ENCODE results near the gene TRIM40.

The TRIM40 gene

DNA sequence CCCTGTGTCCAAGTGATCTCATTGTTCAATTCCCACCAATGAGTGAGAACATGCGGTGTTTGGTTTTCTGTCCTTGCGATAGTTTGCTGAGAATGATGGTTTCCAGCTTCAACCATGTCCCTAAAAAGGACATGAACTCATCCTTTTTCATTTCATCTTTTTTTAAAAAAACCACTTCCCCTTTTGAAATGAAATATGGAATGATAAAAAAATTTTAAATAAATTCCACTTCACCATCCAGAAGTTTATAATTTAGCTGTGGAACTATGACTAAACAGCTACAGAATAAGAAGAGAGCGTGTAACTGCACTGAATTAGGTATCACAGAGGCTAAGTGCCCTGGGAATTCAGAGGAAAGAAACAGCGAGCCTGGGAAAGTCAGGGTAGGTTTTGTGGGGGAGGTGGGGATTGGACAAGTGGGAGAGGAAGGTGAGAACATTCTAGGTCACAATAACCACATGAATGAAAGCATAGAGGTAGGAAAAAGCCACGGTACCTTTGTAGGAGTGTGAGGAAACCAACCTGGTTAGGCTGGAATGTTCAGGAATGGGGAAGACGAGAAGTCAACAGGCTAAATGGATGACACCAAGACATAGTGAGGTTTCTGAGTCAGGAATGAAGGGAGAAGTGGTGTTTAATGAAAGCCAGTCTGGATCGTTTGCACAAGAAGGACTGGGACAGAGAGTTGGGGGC is 14.1 kb downstream of the TRIM40 start:
- TF ChIP-seq NFIC (IDR thresholded peaks at IDR 0.05) (no peak), RAD21 (IDR thresholded peaks at IDR 0.05; ENCODE audit: low read depth) (no peak), TAF1 (IDR thresholded peaks at IDR 0.05; ENCODE audit: low read depth) (no peak), TCF12 (IDR thresholded peaks at IDR 0.05; ENCODE audit: low read depth) (no peak), CEBPB (IDR thresholded peaks at IDR 0.05) (no peak)
- TF ChIP-seq, protein P1, sequence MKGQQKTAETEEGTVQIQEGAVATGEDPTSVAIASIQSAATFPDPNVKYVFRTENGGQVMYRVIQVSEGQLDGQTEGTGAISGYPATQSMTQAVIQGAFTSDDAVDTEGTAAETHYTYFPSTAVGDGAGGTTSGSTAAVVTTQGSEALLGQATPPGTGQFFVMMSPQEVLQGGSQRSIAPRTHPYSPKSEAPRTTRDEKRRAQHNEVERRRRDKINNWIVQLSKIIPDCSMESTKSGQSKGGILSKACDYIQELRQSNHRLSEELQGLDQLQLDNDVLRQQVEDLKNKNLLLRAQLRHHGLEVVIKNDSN (IDR thresholded peaks at IDR 0.05): no peak
- TF ChIP-seq, protein P2, sequence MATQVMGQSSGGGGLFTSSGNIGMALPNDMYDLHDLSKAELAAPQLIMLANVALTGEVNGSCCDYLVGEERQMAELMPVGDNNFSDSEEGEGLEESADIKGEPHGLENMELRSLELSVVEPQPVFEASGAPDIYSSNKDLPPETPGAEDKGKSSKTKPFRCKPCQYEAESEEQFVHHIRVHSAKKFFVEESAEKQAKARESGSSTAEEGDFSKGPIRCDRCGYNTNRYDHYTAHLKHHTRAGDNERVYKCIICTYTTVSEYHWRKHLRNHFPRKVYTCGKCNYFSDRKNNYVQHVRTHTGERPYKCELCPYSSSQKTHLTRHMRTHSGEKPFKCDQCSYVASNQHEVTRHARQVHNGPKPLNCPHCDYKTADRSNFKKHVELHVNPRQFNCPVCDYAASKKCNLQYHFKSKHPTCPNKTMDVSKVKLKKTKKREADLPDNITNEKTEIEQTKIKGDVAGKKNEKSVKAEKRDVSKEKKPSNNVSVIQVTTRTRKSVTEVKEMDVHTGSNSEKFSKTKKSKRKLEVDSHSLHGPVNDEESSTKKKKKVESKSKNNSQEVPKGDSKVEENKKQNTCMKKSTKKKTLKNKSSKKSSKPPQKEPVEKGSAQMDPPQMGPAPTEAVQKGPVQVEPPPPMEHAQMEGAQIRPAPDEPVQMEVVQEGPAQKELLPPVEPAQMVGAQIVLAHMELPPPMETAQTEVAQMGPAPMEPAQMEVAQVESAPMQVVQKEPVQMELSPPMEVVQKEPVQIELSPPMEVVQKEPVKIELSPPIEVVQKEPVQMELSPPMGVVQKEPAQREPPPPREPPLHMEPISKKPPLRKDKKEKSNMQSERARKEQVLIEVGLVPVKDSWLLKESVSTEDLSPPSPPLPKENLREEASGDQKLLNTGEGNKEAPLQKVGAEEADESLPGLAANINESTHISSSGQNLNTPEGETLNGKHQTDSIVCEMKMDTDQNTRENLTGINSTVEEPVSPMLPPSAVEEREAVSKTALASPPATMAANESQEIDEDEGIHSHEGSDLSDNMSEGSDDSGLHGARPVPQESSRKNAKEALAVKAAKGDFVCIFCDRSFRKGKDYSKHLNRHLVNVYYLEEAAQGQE (IDR thresholded peaks at IDR 0.05; ENCODE audit: low read depth): no peak

DNA sequence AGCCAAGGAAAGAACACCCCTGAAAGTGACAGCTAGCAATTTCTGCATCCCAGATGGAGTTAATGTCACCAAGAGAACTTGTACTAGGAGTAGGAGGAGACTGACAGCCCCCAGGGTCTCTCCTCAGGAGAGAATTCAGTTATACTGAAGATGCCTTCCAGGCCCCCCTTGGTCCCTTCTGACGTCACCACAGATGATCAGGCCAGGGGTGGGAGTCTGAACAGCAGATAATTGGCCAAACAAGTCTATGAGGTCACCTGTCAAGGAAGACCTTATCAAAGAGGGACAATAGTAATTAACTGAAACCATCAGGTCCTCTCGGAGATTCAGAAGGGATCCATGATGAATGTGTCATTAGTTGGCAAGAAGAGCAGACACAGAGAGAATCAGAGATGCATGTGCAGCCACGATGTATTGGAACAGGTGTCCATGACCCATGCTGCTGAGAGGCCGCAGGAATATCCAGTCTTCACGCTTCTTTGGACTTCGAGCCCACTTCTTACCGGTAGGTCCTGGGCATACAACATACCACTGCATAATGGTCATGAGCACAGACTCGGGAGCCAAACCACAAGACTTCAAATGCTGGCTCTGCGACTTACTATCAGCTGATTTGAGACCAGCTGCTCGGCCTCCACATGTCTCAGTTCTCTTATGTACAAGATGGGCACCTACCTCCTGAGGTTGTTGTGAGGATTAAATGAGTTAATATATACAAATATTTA is 14.9 kb downstream of the TRIM40 start:
- no peak for TF ChIP-seq RAD21 (IDR thresholded peaks at IDR 0.05; ENCODE audit: low read depth)
- no peak for TF ChIP-seq CREB1 (IDR thresholded peaks at IDR 0.05; ENCODE audit: low read depth)
- TF ChIP-seq, protein P2 (IDR thresholded peaks at IDR 0.05; ENCODE audit: low read depth): no peak
- TF ChIP-seq YY1 (IDR thresholded peaks at IDR 0.05; ENCODE audit: low read depth): no peak

DNA sequence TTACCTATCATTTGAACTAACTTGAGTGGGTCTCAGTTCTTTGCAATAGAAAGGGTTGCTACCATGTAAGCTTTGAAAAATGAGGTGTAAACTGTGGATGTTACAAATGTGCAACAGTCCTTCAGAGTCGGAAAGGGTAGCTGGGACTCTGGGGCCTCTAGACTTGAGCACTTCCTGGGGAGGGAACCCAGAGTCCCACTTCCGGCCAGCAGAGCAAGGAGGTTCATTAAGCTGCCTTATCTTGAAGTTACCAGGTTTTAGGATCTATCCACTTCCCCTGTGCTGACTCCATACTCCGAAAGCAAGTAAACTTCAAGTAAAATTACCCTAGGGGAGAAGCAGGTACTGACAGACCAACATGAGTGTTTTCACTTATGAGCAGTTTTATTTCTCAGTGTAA is 15.6 kb downstream of the TRIM40 start:
- TF ChIP-seq ZBTB7A (IDR thresholded peaks at IDR 0.05; ENCODE audit: low read depth): no peak
- no peak for TF ChIP-seq TEAD4 (IDR thresholded peaks at IDR 0.05)

DNA sequence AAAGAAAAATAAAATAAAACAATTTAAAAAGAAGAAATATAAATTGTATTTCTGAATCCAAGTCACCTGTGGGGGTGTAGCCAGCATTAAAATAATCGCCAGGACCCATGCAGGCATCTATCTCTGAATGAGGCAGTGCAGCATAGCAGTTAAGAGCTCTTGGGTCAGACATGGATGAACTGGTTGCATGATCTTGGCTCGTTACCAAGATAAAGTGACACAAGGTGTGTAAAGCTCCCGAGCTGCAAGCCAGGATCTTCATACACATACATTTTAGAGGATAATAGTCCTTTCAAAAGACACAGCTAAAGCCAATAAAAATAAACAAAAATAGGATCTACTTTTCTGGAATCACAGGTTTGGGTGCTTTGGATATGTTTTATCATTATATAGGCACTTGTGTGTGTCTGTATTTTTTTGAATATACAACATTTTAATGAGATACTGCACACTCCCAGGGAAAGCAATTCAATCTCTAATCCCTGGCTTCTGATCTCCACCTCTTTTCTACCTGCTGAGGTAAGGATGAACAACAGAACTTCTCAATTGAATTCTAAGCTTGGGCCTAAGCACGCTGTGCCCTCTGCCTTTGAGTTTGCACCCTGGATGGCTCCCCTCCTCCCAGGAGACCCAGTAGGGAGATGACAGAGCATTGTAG is 16.2 kb downstream of the TRIM40 start:
- TF ChIP-seq CEBPB (IDR thresholded peaks at IDR 0.05) (no peak), RAD21 (IDR thresholded peaks at IDR 0.05; ENCODE audit: low read depth) (no peak), FOXM1 (IDR thresholded peaks at IDR 0.05; ENCODE audit: borderline replicate concordance, low read depth) (no peak), TCF12 (IDR thresholded peaks at IDR 0.05; ENCODE audit: low read depth) (no peak), EGR1 (IDR thresholded peaks at IDR 0.05) (no peak), CREB1 (IDR thresholded peaks at IDR 0.05; ENCODE audit: low read depth) (no peak), EP300 (IDR thresholded peaks at IDR 0.05; ENCODE audit: borderline replicate concordance) (no peak)
- TF ChIP-seq, protein P2 (IDR thresholded peaks at IDR 0.05; ENCODE audit: low read depth): no peak
- TF ChIP-seq, protein P3, sequence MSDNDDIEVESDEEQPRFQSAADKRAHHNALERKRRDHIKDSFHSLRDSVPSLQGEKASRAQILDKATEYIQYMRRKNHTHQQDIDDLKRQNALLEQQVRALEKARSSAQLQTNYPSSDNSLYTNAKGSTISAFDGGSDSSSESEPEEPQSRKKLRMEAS (IDR thresholded peaks at IDR 0.05): no peak
- TF ChIP-seq, protein P1 (IDR thresholded peaks at IDR 0.05): no peak
